DMS 273 treated with DMSO at 0.1 percent for 48 hours (cell line): Measurements from ENCODE around the gene HP.

Experiments
- DNase-seq: peaks from one replicate; lab custom pipeline; 2025; lab: John Stamatoyannopoulos, UW

HP gene

GRCh38 chr16:72091217-72091616 lies 36.9 kb downstream of the HP start:
- no peak for DNase-seq

- peak; percentile 23 for DNase-seq
These were observed 38.6 kb downstream of the HP start for GRCh38 chr16:72092832-72093447.

GRCh38 chr16:72093448-72094265 lies 39.4 kb downstream of the HP start, which contains the start of the genes DHX38 and TXNL4B:
Gene DHX38, plus strand, starts transcription at chr16:72093847. Its CDS starts 2,311 bp downstream, at chr16:72096158.
Gene TXNL4B, minus strand, starts transcription at chr16:72093620. Its CDS starts 2,871 bp downstream, at chr16:72090749.
- peak; percentile 99 for DNase-seq

- no peak for DNase-seq
These were observed 39.9 kb downstream of the HP start for GRCh38 chr16:72094266-72094610.

GRCh38 chr16:72098936-72099335 lies 44.6 kb downstream of the HP start:
- DNase-seq: no peak

- DNase-seq: peak; percentile 43
These were observed 45.1 kb downstream of the HP start for GRCh38 chr16:72099377-72099818.

GRCh38 chr16:72101195-72101594 lies 46.9 kb downstream of the HP start:
- no peak for DNase-seq

GRCh38 chr16:72104905-72105304 lies 50.6 kb downstream of the HP start:
- no peak for DNase-seq

GRCh38 chr16:72105978-72106377 lies 51.7 kb downstream of the HP start:
- DNase-seq: no peak

- no peak for DNase-seq
These were observed 53.1 kb downstream of the HP start for GRCh38 chr16:72107371-72107770.

GRCh38 chr16:72108353-72109102 lies 54.2 kb downstream of the HP start:
- DNase-seq: no peak

GRCh38 chr16:72109300-72109699 lies 55.0 kb downstream of the HP start:
- DNase-seq: no peak

- no peak for DNase-seq
These were observed 55.7 kb downstream of the HP start for GRCh38 chr16:72109966-72110530.
